Measurements from ENCODE around the gene YIPF4.

- TF ChIP-seq CTCF (IDR thresholded peaks at IDR 0.05; ENCODE audit: insufficient read depth, low read length, poor library complexity, severe bottlenecking) (no peak), EZH2phosphoT487 (conservative IDR thresholded peaks at IDR 0.05; ENCODE audit: low read length) (no peak)
Observed at GRCh38 chr2:32249731-32250236, 27.9 kb upstream of the YIPF4 start.

Data from SU-DHL-6 (cell line).